Endothelial cell of umbilical vein (primary cell): Measurements from ENCODE around the gene NKD1. TPM values are rescaled to one million over a fixed set of nuclear protein-coding genes. Genes with fewer than 3 reads are reported as not detected.

Experiments used
- BruUV-seq: library from RNA; stranded (reverse); fragments of 400-500 nt; replicated peaks from 2 replicates; lab custom pipeline; 2021; lab: Mats Ljungman, UMichigan
- CTCF ChIA-PET: fragments of 300-600, 350-600 bp; sonication (Branson Sonifier 250); formaldehyde crosslinking; loops from one replicate; lab custom pipeline; 2021; ENCODE audit warnings: antibody characterized with exemption, inconsistent platforms; lab: Charles Lee
- POLR2A ChIA-PET: fragments of 300-600, 350-600 bp; sonication (Branson Sonifier 250); formaldehyde crosslinking; loops from one replicate; lab custom pipeline; 2021; ENCODE audit warnings: antibody characterized with exemption, inconsistent platforms; lab: Charles Lee
- DNase-seq: peaks from one replicate; pipeline ENCODE4 v3.0.0-alpha.2; 2011; ENCODE audit warnings: low read depth, low spot score
- FAIRE-seq: peaks from 2 replicates; lab custom pipeline; 2011; peaks lifted over from hg19 to GRCh38; lab: Jason Lieb, UNC
- H2AFZ ChIP-seq: 2 replicates; pipeline ENCODE4 v1.6.0; 2012; ENCODE audit warnings: low read depth, low read length, control low read depth, inconsistent platforms
- H3K27ac ChIP-seq: 2 replicates; pipeline ENCODE4 v1.5.1; 2011; ENCODE audit warnings: low read depth, mild to moderate bottlenecking, control low read depth, low read length, moderate library complexity; ENCODE audit not compliant: insufficient read depth
- H3K27me3 ChIP-seq, 2 experiments: 2 replicates each; pipeline versions ENCODE4 v1.6.0 to v1.6.1; 2011; ENCODE audit warnings: low read length in 2 of 2, mixed read lengths in 1 of 2; ENCODE audit not compliant: control insufficient read depth in 2 of 2, insufficient read depth in 2 of 2
- H3K36me3 ChIP-seq, 2 experiments: 2 replicates in 1 of 2; 3 replicates in 1 of 2; pipeline ENCODE4 v1.5.1; 2011; ENCODE audit warnings: low read length in 2 of 2, mild to moderate bottlenecking in 1 of 2, moderate library complexity in 1 of 2; ENCODE audit not compliant: control insufficient read depth in 2 of 2, insufficient read depth in 2 of 2; ENCODE audit errors: extremely low read depth in 1 of 2
- H3K4me1 ChIP-seq: 3 replicates; pipeline ENCODE4 v1.5.1; 2011; ENCODE audit warnings: mild to moderate bottlenecking, low read length; ENCODE audit not compliant: control insufficient read depth, insufficient read depth; ENCODE audit errors: extremely low read depth
- H3K4me2 ChIP-seq: 2 replicates; pipeline ENCODE4 v1.6.1; 2011; ENCODE audit warnings: low read length, control low read depth, mixed read lengths; ENCODE audit not compliant: insufficient read depth
- H3K4me3 ChIP-seq, 3 experiments: fragments of 200-600 bp in 1 of 3; sonication (generic), shearing (Covaris generic) in 1 of 3; replicated peaks in 1 of 3; 2 replicates each; pipeline ENCODE4 v1.5.1; 2011 to 2016; ENCODE audit warnings: control low read depth in 3 of 3, low read length in 3 of 3, mild to moderate bottlenecking in 2 of 3, inconsistent platforms in 1 of 3, low read depth in 1 of 3, moderate library complexity in 1 of 3; ENCODE audit not compliant: insufficient read depth in 1 of 3
- H3K79me2 ChIP-seq: 2 replicates; pipeline ENCODE4 v1.6.0; 2012; ENCODE audit warnings: low read length, inconsistent platforms; ENCODE audit not compliant: control insufficient read depth, insufficient read depth
- H3K9ac ChIP-seq: replicated peaks from 2 replicates; pipeline ENCODE3; 2011; ENCODE audit warnings: low read length, control low read depth; ENCODE audit not compliant: insufficient read depth; ENCODE audit errors: extremely low read depth
- H3K9me1 ChIP-seq: replicated peaks from 3 replicates; pipeline ENCODE4 v1.6.0; 2011; ENCODE audit warnings: mild to moderate bottlenecking, low read length; ENCODE audit not compliant: control insufficient read depth, insufficient read depth; ENCODE audit errors: extremely low read depth
- H3K9me3 ChIP-seq: replicated peaks from 2 replicates; pipeline ENCODE4 v1.5.1; 2012; ENCODE audit warnings: low read length, inconsistent platforms; ENCODE audit not compliant: control insufficient read depth, insufficient read depth
- H4K20me1 ChIP-seq: replicated peaks from 2 replicates; pipeline ENCODE3; 2011; ENCODE audit warnings: mild to moderate bottlenecking, low read length; ENCODE audit not compliant: control insufficient read depth, insufficient read depth; ENCODE audit errors: extremely low read depth
- CTCF ChIP-seq, 2 donors: IDR thresholded peaks; 1 replicate in 1 of 2; 2 replicates in 1 of 2; pipeline ENCODE4 v1.5.1; 2011; ENCODE audit warnings: low read length in 2 of 2, mild to moderate bottlenecking in 2 of 2, moderate library complexity in 2 of 2, control low read depth in 1 of 2, inconsistent platforms in 1 of 2, low read depth in 1 of 2; ENCODE audit not compliant: insufficient read depth in 1 of 2; ENCODE audit errors: extremely low read depth in 1 of 2
- EZH2 ChIP-seq: IDR thresholded peaks from 2 replicates; pipeline ENCODE4 v1.6.1; 2012; ENCODE audit warnings: borderline replicate concordance, low read depth, mild to moderate bottlenecking, moderate library complexity, low read length, inconsistent platforms; ENCODE audit not compliant: severe bottlenecking
- FOS ChIP-seq: IDR thresholded peaks from 2 replicates; pipeline ENCODE4 v1.6.1; 2011; ENCODE audit warnings: mild to moderate bottlenecking, low read length, moderate library complexity, borderline replicate concordance; ENCODE audit not compliant: insufficient read depth
- GATA2 ChIP-seq: IDR thresholded peaks from 2 replicates; pipeline ENCODE4 v1.7.0; 2011; ENCODE audit warnings: low read depth, mild to moderate bottlenecking, moderate library complexity, mixed read lengths, low read length; ENCODE audit not compliant: insufficient read length, insufficient read depth
- JUN ChIP-seq: IDR thresholded peaks from 2 replicates; pipeline ENCODE4 v1.6.1; 2011; ENCODE audit warnings: borderline replicate concordance, low read depth; ENCODE audit not compliant: insufficient read length, insufficient read depth
- MAX ChIP-seq: IDR thresholded peaks from 2 replicates; pipeline ENCODE4 v1.6.1; 2011; ENCODE audit not compliant: insufficient read depth, insufficient read length
- MYC ChIP-seq: IDR thresholded peaks from one replicate; pipeline ENCODE4 v1.6.1; 2011; ENCODE audit warnings: mild to moderate bottlenecking, low read depth, low read length
- POLR2A ChIP-seq: IDR thresholded peaks from 2 replicates; pipeline ENCODE4 v1.6.1; 2012; ENCODE audit warnings: low read depth, mild to moderate bottlenecking, control low read depth, low read length
- POLR2AphosphoS5 ChIP-seq: IDR thresholded peaks from 2 replicates; pipeline ENCODE4 v1.6.1; 2012; ENCODE audit warnings: low read depth, mild to moderate bottlenecking, control low read depth, low read length, moderate library complexity; ENCODE audit not compliant: insufficient read depth
- dilution Hi-C: fragments of 300-500 bp; cut with MboI; formaldehyde crosslinking; loops from one replicate; pipeline ENCODE4 v1.15.0; 2019; ENCODE audit warnings: low sequenced_read_pairs; ENCODE audit not compliant: extremely low pct_ligation_motif_present
- intact Hi-C: fragments of 100-400 bp; cut with micrococcal nuclease; formaldehyde crosslinking; loops from one replicate; pipeline ENCODE4 v1.10.0; 2022
- polyA plus RNA-seq, 4 experiments: library from polyadenylated mRNA; depleted of rRNA in 3 of 4; stranded (reverse) in 3 of 4; unstranded in 1 of 4; fragments of >200 nt; gene quantifications; 2 replicates each; pipeline versions ENCODE4 v1.2.1 to v1.2.3, GENCODE V29; 2011 to 2012; ENCODE audit warnings: missing spikeins in 1 of 4
- total RNA-seq: library from RNA; stranded (reverse); gene quantifications from 2 replicates; pipeline ENCODE4 v1.2.3, GENCODE V29; 2021

Gene NKD1
- total and polyA plus RNA-seq, 2 donors (not counting 3 experiments of a cell fraction or from before 2014, with no cell fraction given): not detected

- BruUV-seq: no TSS peak
- intact Hi-C loops: no loop called here
- Histone ChIP-seq H3K79me2 (no peaks in the 10 kb centered on the region), H4K20me1 (no peaks in the 10 kb centered on the region), H3K9ac (no peak overlapping the region), H2AFZ (no peak overlapping the region), H3K9me1 (no peaks in the 10 kb centered on the region), H3K4me2 (no peak overlapping the region), H3K9me3 (no peaks in the 10 kb centered on the region), H3K27me3 (no peaks in the 10 kb centered on the region), H3K36me3 (no peaks in the 10 kb centered on the region), H3K4me3 (no peak overlapping the region), H3K4me1 (no peaks in the 10 kb centered on the region), H3K27ac (no peak overlapping the region)
- TF ChIP-seq JUN (no peak), MYC (no peak), POLR2A (no peak), MAX (no peak), EZH2 (no peak), CTCF (IDR thresholded peaks at IDR 0.05; ENCODE audit: extremely low read depth in 1 of 2, insufficient read depth in 1 of 2, low read depth in 1 of 2, low read length in 2 of 2) (no peak), POLR2AphosphoS5 (no peak), FOS (no peak), GATA2 (no peak)
- ChIA-PET POLR2A (no interaction called here), CTCF (interaction anchor here (1.3 kb wide), 1 partner anchor 18 kb away, joined by 4 read pairs; no protein-coding TSS in a partner anchor)
- dilution Hi-C loops: no loop called here
- no peak for FAIRE-seq
- no peak for DNase-seq
These were observed 135.6 kb downstream of the NKD1 start for GRCh38 chr16:50683689-50684374.
